Right lobe of liver (tissue), 4 donors: ENCODE results near the gene OR5B17.

Experiments used
- POLR2A ChIP-seq: fragments of 450-650 bp; IDR thresholded peaks from one replicate; pipeline ENCODE4 v1.6.1; 2017; ENCODE audit warnings: antibody characterized with exemption, mild to moderate bottlenecking
- TF ChIP-seq, protein P1 (sequence below), 4 donors: fragments of 200-600 bp in 3 of 4; fragments of 450-650 bp in 1 of 4; IDR thresholded peaks; one replicate each; pipeline versions ENCODE4 v1.5.1 to v1.8.0; 2016 to 2022; ENCODE audit warnings: antibody characterized with exemption in 4 of 4, mild to moderate bottlenecking in 2 of 4
- donor health status: DM: no; HTN: no; CAD: no.
- donor health status: DM: no; HTN: no; CAD: no.
- donor health status: DM: no; HTN: yes; CAD: no.

DNA sequence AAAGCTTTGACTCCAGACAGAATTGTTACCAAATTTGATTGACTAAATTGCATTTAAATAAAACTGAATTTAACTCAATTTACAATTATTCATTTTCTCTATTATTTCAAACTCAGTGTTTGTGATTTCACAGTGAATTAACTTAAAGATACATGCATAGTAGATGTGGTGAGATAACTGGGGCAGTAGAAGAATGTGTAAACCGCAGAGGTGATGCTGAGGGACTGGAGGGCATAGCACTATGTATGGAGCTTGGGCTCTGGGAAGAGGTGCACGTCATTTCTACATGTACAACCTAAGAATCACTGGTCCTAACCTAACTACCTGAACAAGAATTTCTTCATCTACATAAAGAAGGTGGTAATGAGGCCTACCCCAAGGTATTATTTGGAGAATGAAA is 13.7 kb downstream of the OR5B17 start:
- TF ChIP-seq POLR2A, result no peak
- TF ChIP-seq, protein P1, sequence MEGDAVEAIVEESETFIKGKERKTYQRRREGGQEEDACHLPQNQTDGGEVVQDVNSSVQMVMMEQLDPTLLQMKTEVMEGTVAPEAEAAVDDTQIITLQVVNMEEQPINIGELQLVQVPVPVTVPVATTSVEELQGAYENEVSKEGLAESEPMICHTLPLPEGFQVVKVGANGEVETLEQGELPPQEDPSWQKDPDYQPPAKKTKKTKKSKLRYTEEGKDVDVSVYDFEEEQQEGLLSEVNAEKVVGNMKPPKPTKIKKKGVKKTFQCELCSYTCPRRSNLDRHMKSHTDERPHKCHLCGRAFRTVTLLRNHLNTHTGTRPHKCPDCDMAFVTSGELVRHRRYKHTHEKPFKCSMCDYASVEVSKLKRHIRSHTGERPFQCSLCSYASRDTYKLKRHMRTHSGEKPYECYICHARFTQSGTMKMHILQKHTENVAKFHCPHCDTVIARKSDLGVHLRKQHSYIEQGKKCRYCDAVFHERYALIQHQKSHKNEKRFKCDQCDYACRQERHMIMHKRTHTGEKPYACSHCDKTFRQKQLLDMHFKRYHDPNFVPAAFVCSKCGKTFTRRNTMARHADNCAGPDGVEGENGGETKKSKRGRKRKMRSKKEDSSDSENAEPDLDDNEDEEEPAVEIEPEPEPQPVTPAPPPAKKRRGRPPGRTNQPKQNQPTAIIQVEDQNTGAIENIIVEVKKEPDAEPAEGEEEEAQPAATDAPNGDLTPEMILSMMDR (IDR thresholded peaks at IDR 0.05), result no peak
